Peyer's patch (tissue), 4 donors: ENCODE results near the gene PRKAR1B. TPM values are rescaled to one million over a fixed set of nuclear protein-coding genes. Genes with fewer than 3 reads are reported as not detected.

Experiments
- DNase-seq, 3 donors: peaks; one replicate each; pipeline ENCODE4 v3.0.0-alpha.2; 2017 to 2019
- H3K27ac ChIP-seq, 4 donors: fragments of 200-600 bp; sonication (generic); one replicate each; pipeline ENCODE4 v1.5.1; 2016 to 2019
- H3K27me3 ChIP-seq, 2 donors: fragments of 200-600 bp; sonication (generic); one replicate each; pipeline ENCODE4 v1.5.1; 2019
- H3K36me3 ChIP-seq, 3 donors: fragments of 200-600 bp; sonication (generic); one replicate each; pipeline ENCODE4 v1.5.1; 2016 to 2019
- H3K4me1 ChIP-seq, 4 donors: fragments of 200-600 bp; sonication (generic); one replicate each; pipeline ENCODE4 v1.5.1; 2016 to 2019
- H3K4me3 ChIP-seq, 4 donors: fragments of 200-600 bp; sonication (generic); 1 replicate in 3 of 4; 2 replicates in 1 of 4; pipeline ENCODE4 v1.5.1; 2016 to 2019; ENCODE audit warnings: mild to moderate bottlenecking in 1 of 4
- H3K9me3 ChIP-seq, 4 donors: fragments of 200-600 bp; sonication (generic); one replicate each; pipeline ENCODE4 v1.5.1; 2016 to 2019; ENCODE audit warnings: mild to moderate bottlenecking in 1 of 4
- CTCF ChIP-seq, 6 experiments: fragments of 450-650 bp in 4 of 6; fragments of 200-600 bp in 2 of 6; sonication (generic) in 1 of 6; IDR thresholded peaks; one replicate each; pipeline ENCODE4 v1.5.1; 2017 to 2019; ENCODE audit warnings: antibody characterized with exemption in 6 of 6, mild to moderate bottlenecking in 3 of 6, moderate library complexity in 1 of 6
- POLR2A ChIP-seq, 2 donors: fragments of 450-650 bp; IDR thresholded peaks; one replicate each; pipeline ENCODE4 v1.5.1; 2017; ENCODE audit warnings: antibody characterized with exemption in 2 of 2, mild to moderate bottlenecking in 2 of 2, moderate library complexity in 2 of 2
- total RNA-seq, 4 donors: library from RNA; depleted of rRNA; stranded (reverse); fragments of >200 nt; gene quantifications; one replicate each; pipeline ENCODE4 v1.1.0, GENCODE V29; 2016

PRKAR1B gene
- total RNA-seq, 4 donors from 2014 or later: 13.0 to 42.9 (median 17.0) TPM

- peak overlapping the region in 2 of 4 donors; percentile 8 for H3K4me3 ChIP-seq
- H3K9me3 ChIP-seq: no peaks in the 10 kb centered on the region
- no peak for TF ChIP-seq POLR2A (IDR thresholded peaks at IDR 0.05)
- peak in 1 of 6 experiments; percentile 14 for TF ChIP-seq CTCF (IDR thresholded peaks at IDR 0.05)
- H3K4me1 ChIP-seq: peaks cover 0 to 55% (median 11%) of the 10 kb centered on the region in 4 donors
- peak in 2 of 3 donors; percentile 74 to 85 for DNase-seq
- H3K36me3 ChIP-seq: peaks cover 0 to 29% (median 0%) of the 10 kb centered on the region in 3 donors
- H3K27ac ChIP-seq: peak overlapping the region in 2 of 4 donors; percentile 51 to 99
- H3K27me3 ChIP-seq: no peaks in the 10 kb centered on the region
Measured at GRCh38 chr7:512541-513311, 214.4 kb downstream of the PRKAR1B start.

DNA sequence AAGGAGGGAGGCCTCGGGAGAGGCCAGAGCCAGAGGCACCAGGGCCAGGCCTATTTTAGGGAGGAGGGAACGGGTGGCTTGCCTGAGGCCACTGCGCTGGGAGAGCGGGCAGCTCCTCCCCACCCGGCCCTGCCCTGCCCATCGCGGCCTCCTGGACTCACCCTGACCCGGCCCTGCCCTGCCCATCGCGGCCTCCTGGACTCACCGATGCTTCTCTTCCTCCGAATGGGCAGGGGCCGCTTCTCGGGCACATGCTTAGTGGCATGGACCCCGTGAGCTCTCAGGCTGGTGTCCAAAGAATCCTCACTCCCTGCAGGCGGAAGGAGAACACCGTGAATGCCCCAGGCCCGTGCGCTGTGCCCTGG lies 215.0 kb downstream of the PRKAR1B start:
- Histone ChIP-seq H3K36me3 (peaks cover 0 to 30% (median 0%) of the 10 kb centered on the region in 3 donors), H3K9me3 (no peaks in the 10 kb centered on the region), H3K27ac (peak overlapping the region in 2 of 4 donors; percentile 13 to 51), H3K27me3 (no peaks in the 10 kb centered on the region), H3K4me3 (no peak overlapping the region), H3K4me1 (peaks cover 0 to 61% (median 10%) of the 10 kb centered on the region in 4 donors)
- TF ChIP-seq CTCF (IDR thresholded peaks at IDR 0.05) (no peak), POLR2A (IDR thresholded peaks at IDR 0.05) (no peak)
- DNase-seq: peak in 1 of 3 donors; percentile 83

DNA sequence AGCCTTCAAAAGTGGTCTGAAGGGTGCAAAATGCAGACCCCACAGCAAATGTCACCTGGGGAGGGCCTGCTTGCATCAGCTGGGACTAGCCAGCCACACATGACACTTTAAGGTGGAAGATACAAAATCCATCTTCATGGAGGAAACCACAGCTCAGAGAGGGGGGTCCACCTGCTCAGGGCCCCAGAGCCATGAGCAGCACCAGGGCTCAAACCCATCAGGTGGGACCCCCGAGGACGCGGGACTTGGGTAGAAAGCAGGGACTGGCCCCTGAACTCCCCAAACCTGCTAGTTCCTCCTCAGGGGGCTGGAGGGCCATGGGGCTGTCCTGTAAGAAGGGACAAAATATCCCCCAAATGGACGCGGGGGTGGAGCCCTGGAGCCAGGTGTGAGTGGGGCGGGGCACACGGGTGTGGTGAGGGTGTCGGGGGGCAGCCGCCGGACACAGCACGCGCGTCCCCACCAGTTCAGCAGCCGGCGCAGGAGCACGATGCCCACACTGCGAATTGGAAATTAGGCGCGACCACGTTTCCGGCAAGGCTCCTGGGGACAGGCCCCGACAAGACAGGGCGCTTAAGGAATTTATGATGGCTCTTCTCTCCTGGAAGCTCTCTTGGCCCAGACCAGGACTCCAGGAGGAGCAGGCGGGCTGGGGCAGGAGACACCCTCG lies 215.5 kb downstream of the PRKAR1B start:
- peak in 1 of 3 donors; percentile 44 for DNase-seq
- TF ChIP-seq CTCF (IDR thresholded peaks at IDR 0.05): no peak
- TF ChIP-seq POLR2A (IDR thresholded peaks at IDR 0.05): no peak
- H3K9me3 ChIP-seq: no peaks in the 10 kb centered on the region
- no peaks in the 10 kb centered on the region for H3K27me3 ChIP-seq
- peaks cover 0 to 63% (median 7%) of the 10 kb centered on the region in 4 donors for H3K4me1 ChIP-seq
- peak overlapping the region in 2 of 4 donors; percentile 13 to 51 for H3K27ac ChIP-seq
- H3K4me3 ChIP-seq: no peak overlapping the region
- peaks cover 0 to 35% (median 0%) of the 10 kb centered on the region in 3 donors for H3K36me3 ChIP-seq

- Histone ChIP-seq H3K4me1 (peaks cover 0 to 57% (median 6%) of the 10 kb centered on the region in 4 donors), H3K4me3 (no peak overlapping the region), H3K36me3 (peaks cover 0 to 41% (median 0%) of the 10 kb centered on the region in 3 donors), H3K9me3 (no peaks in the 10 kb centered on the region), H3K27me3 (no peaks in the 10 kb centered on the region), H3K27ac (no peak overlapping the region)
- DNase-seq: peak in 1 of 3 donors; percentile 25
- TF ChIP-seq POLR2A (IDR thresholded peaks at IDR 0.05) (no peak), CTCF (IDR thresholded peaks at IDR 0.05) (no peak)
Measured at GRCh38 chr7:510782-511281, 216.2 kb downstream of the PRKAR1B start.

GRCh38 chr7:510131-510481 lies 217.0 kb downstream of the PRKAR1B start:
- TF ChIP-seq POLR2A (IDR thresholded peaks at IDR 0.05) (no peak), CTCF (IDR thresholded peaks at IDR 0.05) (no peak)

More at GRCh38 chr7:510131-510481, 217.0 kb downstream of the PRKAR1B start:
- no peak overlapping the region for H3K27ac ChIP-seq
- DNase-seq: peak in 1 of 3 donors; percentile 36
- H3K36me3 ChIP-seq: peaks cover 0 to 41% (median 0%) of the 10 kb centered on the region in 3 donors
- H3K9me3 ChIP-seq: no peaks in the 10 kb centered on the region
- no peaks in the 10 kb centered on the region for H3K27me3 ChIP-seq
- no peak overlapping the region for H3K4me3 ChIP-seq
- H3K4me1 ChIP-seq: peaks cover 0 to 57% (median 5%) of the 10 kb centered on the region in 4 donors
